Neural cell (in vitro differentiated cells): ENCODE results near the gene MSL2. TPM values are rescaled to one million over a fixed set of nuclear protein-coding genes. Genes with fewer than 3 reads are reported as not detected.
"Not testable (repeated sequence)": the region's sequence is repeated elsewhere in the genome, so short reads cannot be mapped to it uniquely, and the experiment has no call there.

Source experiments
- H2AFZ ChIP-seq: fragments of 200-600, 300-800 bp; sonication (generic), shearing (Covaris generic); 2 replicates; pipeline ENCODE4 v1.6.0; 2014; ENCODE audit warnings: low read depth, mild to moderate bottlenecking, antibody characterized with exemption, low read length, moderate library complexity
- H3F3A ChIP-seq: fragments of 200-600 bp; shearing (Covaris generic); 2 replicates; pipeline ENCODE4 v1.6.1; 2016; ENCODE audit warnings: mild to moderate bottlenecking, moderate library complexity, mixed read lengths, antibody characterized with exemption, low read length; ENCODE audit not compliant: insufficient read depth, poor library complexity, severe bottlenecking
- H3K27ac ChIP-seq: fragments of 200-600, 300-800 bp; sonication (generic), shearing (Covaris generic); 2 replicates; pipeline ENCODE4 v1.5.1; 2014; ENCODE audit warnings: mild to moderate bottlenecking, low read length, moderate library complexity
- H3K27me3 ChIP-seq: fragments of 300-800, 200-600 bp; sonication (generic), shearing (Covaris generic); 2 replicates; pipeline ENCODE4 v1.6.0; 2014; ENCODE audit warnings: mild to moderate bottlenecking, low read depth, low read length, moderate library complexity; ENCODE audit not compliant: insufficient read depth
- H3K36me3 ChIP-seq: fragments of 300-800, 200-600 bp; sonication (generic), shearing (Covaris generic); 2 replicates; pipeline ENCODE4 v1.5.1; 2014; ENCODE audit warnings: mild to moderate bottlenecking, antibody characterized with exemption, low read length, moderate library complexity; ENCODE audit not compliant: insufficient read depth
- H3K4me2 ChIP-seq: fragments of 300-800, 200-600 bp; sonication (generic), shearing (Covaris generic); 2 replicates; pipeline ENCODE4 v1.6.0; 2014; ENCODE audit warnings: mild to moderate bottlenecking, low read length
- H3K4me3 ChIP-seq: fragments of 300-800, 200-600 bp; sonication (generic), shearing (Covaris generic); 2 replicates; pipeline ENCODE4 v1.5.1; 2014; ENCODE audit warnings: mild to moderate bottlenecking, low read length, moderate library complexity
- H3K79me2 ChIP-seq: fragments of 200-600 bp; shearing (Covaris generic); replicated peaks from 2 replicates; pipeline ENCODE4 v1.6.0; 2014; ENCODE audit warnings: mild to moderate bottlenecking, low read length, moderate library complexity; ENCODE audit not compliant: insufficient read depth
- H3K9ac ChIP-seq: fragments of 300-800, 200-600 bp; sonication (generic), shearing (Covaris generic); 2 replicates; pipeline ENCODE4 v1.6.1; 2016; ENCODE audit warnings: mild to moderate bottlenecking, low read length, mixed read lengths
- H3K9me2 ChIP-seq: fragments of 200-600 bp; shearing (Covaris generic); 2 replicates; pipeline ENCODE4 v1.6.1; 2016; ENCODE audit warnings: mild to moderate bottlenecking, low read length, mixed read lengths; ENCODE audit not compliant: insufficient read depth
- H3K9me3 ChIP-seq: fragments of 200-600, 300-800 bp; sonication (generic), shearing (Covaris generic); 2 replicates; pipeline ENCODE4 v1.6.1; 2016; ENCODE audit warnings: mild to moderate bottlenecking, mixed run types, low read length, moderate library complexity, mixed read lengths
- H4K20me1 ChIP-seq: fragments of 200-600 bp; shearing (Covaris generic); 2 replicates; pipeline ENCODE4 v1.6.1; 2016; ENCODE audit warnings: mild to moderate bottlenecking, mixed run types; ENCODE audit not compliant: insufficient read depth
- EZH2 ChIP-seq: fragments of 200-600, 300-800 bp; shearing (Covaris generic), sonication (generic); IDR thresholded peaks from 2 replicates; pipeline ENCODE4 v1.6.1; 2014; ENCODE audit warnings: antibody characterized with exemption, low read length, borderline replicate concordance, mild to moderate bottlenecking; ENCODE audit not compliant: insufficient read depth, poor library complexity, severe bottlenecking
- POLR2AphosphoS5 ChIP-seq: IDR thresholded peaks from 2 replicates; pipeline ENCODE4 v1.6.1; 2012
- SMC3 ChIP-seq: fragments of 450-650 bp; conservative IDR thresholded peaks from 2 replicates; pipeline ENCODE4 v1.6.1; 2014; ENCODE audit warnings: antibody characterized with exemption, mild to moderate bottlenecking, moderate library complexity; ENCODE audit not compliant: poor library complexity
- TAF1 ChIP-seq: IDR thresholded peaks from 2 replicates; pipeline ENCODE4 v1.6.1; 2012; ENCODE audit warnings: low read depth
- polyA plus RNA-seq: library from polyadenylated mRNA; depleted of rRNA; stranded (reverse); fragments of >200 nt; gene quantifications from 2 replicates; pipeline ENCODE4 v1.2.3, GENCODE V29; 2014
- TF ChIP-seq, protein P1 (sequence below): fragments of 450-650 bp; IDR thresholded peaks from 2 replicates; pipeline ENCODE4 v1.5.1; 2014; ENCODE audit warnings: antibody characterized with exemption, mild to moderate bottlenecking, moderate library complexity; ENCODE audit not compliant: poor library complexity, severe bottlenecking

MSL2 gene
- polyA plus RNA-seq, 1 donor from 2014 or later: 12.8 TPM

DNA sequence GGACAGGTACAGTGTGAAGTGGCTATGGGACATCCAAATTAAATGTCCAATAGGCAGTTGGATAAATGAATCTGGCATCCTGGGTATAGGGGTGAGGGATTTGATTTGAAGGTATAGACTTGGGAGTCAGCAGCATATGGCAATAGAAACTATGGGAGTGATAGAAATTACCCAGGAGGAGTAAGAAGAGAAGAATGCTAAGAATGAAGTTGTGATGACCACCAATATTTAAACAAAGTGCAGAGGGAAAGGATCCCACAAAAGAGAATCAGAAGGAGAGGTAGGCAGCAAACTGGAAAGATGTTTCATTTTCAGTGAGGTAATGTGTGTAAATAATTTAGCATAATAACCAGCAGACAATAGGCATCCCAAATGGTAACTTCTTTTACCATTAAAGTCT, 13.8 kb upstream of the MSL2 start (continued):
- no peak for TF ChIP-seq EZH2

DNA sequence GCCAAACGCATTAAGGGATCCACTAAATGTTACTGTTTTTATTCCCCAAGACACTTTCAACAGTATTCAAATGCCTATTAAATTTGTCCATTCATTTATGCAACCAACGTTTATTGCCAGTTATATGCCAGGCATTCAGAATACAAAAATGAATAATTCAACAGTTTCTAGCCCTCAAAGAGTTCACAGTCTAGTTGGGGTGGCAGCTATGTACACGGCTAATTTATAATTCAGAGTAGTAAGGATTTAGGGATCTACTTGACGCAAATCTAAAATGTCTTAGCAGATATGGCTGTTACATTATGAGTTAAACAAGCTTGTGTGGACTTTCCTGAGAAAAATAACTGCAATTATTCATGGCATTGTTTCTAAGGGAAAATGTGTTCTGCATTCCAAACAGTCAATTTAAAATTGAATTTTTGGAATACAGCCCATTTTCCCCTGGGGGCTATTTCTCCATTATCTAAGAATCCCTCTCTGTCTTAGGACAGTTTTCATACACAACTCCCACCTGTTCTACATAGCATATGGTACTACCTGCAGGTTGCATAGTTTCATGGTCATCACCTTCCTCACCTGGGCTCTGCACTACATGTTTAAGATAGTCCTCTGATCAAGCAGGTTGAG, 11.5 kb upstream of the MSL2 start:
- no peak overlapping the region for H3K27ac ChIP-seq
- H4K20me1 ChIP-seq: no peaks in the 10 kb centered on the region
- H3K9me2 ChIP-seq: no peaks in the 10 kb centered on the region
- TF ChIP-seq TAF1 (no peak), SMC3 (no peak), POLR2AphosphoS5 (no peak), EZH2 (no peak)
- TF ChIP-seq, protein P1, sequence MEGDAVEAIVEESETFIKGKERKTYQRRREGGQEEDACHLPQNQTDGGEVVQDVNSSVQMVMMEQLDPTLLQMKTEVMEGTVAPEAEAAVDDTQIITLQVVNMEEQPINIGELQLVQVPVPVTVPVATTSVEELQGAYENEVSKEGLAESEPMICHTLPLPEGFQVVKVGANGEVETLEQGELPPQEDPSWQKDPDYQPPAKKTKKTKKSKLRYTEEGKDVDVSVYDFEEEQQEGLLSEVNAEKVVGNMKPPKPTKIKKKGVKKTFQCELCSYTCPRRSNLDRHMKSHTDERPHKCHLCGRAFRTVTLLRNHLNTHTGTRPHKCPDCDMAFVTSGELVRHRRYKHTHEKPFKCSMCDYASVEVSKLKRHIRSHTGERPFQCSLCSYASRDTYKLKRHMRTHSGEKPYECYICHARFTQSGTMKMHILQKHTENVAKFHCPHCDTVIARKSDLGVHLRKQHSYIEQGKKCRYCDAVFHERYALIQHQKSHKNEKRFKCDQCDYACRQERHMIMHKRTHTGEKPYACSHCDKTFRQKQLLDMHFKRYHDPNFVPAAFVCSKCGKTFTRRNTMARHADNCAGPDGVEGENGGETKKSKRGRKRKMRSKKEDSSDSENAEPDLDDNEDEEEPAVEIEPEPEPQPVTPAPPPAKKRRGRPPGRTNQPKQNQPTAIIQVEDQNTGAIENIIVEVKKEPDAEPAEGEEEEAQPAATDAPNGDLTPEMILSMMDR: no peak
- H3K79me2 ChIP-seq: no peaks in the 10 kb centered on the region
- no peaks in the 10 kb centered on the region for H3K36me3 ChIP-seq
- no peak overlapping the region for H3K4me2 ChIP-seq
- H3K9me3 ChIP-seq: no peaks in the 10 kb centered on the region
- H2AFZ ChIP-seq: no peak overlapping the region
- no peaks in the 10 kb centered on the region for H3K27me3 ChIP-seq
- no peaks in the 10 kb centered on the region for H3F3A ChIP-seq
- H3K9ac ChIP-seq: no peak overlapping the region
- no peak overlapping the region for H3K4me3 ChIP-seq

- H2AFZ ChIP-seq, H3K9ac ChIP-seq, H3F3A ChIP-seq, H3K36me3 ChIP-seq, H3K27ac ChIP-seq, H3K27me3 ChIP-seq, H3K9me3 ChIP-seq, H3K9me2 ChIP-seq, H3K4me3 ChIP-seq, H3K4me2 ChIP-seq: not testable (repeated sequence)
- peaks cover 13% of the 10 kb centered on the region for H3K79me2 ChIP-seq
- H4K20me1 ChIP-seq: peaks cover 12% of the 10 kb centered on the region
These were observed 3.1 kb upstream of the MSL2 start for GRCh38 chr3:136199219-136199618.

DNA sequence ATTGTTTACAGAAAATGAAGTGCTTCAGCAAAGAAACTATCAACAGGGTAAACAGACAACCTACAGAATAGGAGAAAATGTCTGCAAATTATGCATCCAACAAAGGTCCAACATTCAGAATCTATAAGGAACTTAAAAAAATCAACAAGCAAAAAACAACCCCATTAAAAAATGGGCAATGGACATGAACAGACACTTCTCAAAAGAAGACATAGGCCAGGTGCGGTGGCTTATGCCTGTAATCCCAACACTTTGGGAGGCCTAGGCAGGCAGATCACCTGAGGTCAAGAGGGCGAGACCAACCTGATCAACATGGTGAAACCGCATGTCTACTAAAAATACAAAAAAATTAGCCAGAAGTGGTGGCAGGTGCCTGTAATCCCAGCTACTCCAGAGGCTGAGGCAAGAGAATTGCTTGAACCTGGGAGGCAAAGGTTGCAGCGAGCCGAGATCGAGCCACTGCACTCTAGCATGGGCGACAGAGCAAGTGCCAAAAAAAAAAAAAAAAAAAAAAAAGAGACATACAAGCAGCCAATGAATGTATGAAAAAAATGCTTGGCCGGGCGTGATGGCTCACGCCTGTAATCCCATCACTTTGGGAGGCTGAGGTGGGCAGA, 2.4 kb upstream of the MSL2 start:
- not testable (repeated sequence) for H2AFZ ChIP-seq, H3K36me3 ChIP-seq, H3K27me3 ChIP-seq, H3F3A ChIP-seq, H3K9ac ChIP-seq, H3K4me2 ChIP-seq, H3K9me2 ChIP-seq, H3K27ac ChIP-seq, H3K9me3 ChIP-seq, H3K4me3 ChIP-seq
- Histone ChIP-seq H3K79me2 (peaks cover 19% of the 10 kb centered on the region), H4K20me1 (peaks cover 19% of the 10 kb centered on the region)
